ENCODE data around the gene TUBG1.
"Not testable (repeated sequence)": the region's sequence is repeated elsewhere in the genome, so short reads cannot be mapped to it uniquely, and the experiment has no call there.

The TUBG1 gene

DNA sequence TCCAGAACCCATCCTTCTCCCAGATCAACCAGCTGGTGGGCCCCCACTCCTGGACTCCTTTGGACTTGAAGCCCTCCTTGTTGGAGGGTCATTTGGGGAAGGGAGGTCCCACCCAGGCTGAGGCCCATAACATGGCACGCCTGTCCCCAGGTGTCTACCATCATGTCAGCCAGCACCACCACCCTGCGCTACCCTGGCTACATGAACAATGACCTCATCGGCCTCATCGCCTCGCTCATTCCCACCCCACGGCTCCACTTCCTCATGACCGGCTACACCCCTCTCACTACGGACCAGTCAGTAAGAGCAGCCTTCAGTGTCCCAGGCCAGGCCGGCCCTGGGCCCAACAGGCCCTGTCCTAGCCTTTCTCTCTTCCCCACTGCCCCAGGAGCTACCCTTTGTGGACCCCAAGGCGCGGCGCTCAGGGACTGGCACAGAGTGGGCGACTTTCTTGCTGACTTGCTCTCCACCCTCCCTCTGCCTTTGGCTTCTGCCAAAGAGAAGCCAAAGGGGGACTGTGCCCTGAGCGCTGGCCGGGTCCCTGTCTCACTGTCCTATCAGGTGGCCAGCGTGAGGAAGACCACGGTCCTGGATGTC is 4.3 kb downstream of the TUBG1 start:
- no peak overlapping the region for H2BK12ac ChIP-seq (ENCODE audit: low read length)

DNA sequence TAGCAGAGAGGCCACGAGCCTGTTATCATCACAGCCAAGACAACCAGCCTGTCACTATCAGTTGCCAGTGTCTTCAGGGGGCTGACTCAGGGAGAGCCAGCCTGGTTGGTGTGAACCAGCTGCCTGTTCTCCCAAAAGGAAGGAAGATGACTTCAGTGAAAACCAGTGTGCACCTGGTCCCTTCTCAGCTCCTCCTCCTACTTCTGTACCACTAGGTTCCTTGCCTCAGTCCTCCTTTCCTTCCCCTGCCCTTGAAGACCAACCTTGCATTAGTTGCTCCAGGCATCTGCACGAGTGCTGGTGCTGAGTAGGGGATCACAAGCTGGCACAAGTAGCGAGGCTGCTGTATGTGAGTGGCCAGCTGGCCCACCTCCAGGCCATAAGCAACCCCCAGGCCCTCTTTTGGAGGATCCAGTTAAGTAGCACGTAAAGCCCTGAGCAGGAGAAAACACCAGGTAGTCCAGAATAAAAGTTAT is 8.5 kb downstream of the TUBG1 start:
- peaks cover 22 to 31% of the 10 kb centered on the region in 2 donors for H3K36me3 ChIP-seq (replicated peaks in 1 of 2; ENCODE audit: control insufficient read depth in 2 of 2, insufficient read depth in 2 of 2, low read length in 2 of 2)
- H3K4me1 ChIP-seq (ENCODE audit: control insufficient read depth in 2 of 2, insufficient read depth in 1 of 2, low read depth in 1 of 2, low read length in 2 of 2) = peaks cover 0 to 4% of the 10 kb centered on the region in 2 donors
- H2BK15ac ChIP-seq (ENCODE audit: low read length) = no peak overlapping the region
- H2AFZ ChIP-seq (ENCODE audit: low read length) = no peak overlapping the region
- H2BK120ac ChIP-seq (ENCODE audit: low read depth, low read length) = no peak overlapping the region
- no peak for DNase-seq (ENCODE audit: low spot score)
- H2BK12ac ChIP-seq (ENCODE audit: low read length) = no peak overlapping the region
- H3K4ac ChIP-seq (ENCODE audit: low read length) = no peak overlapping the region
- H3K4me3 ChIP-seq (ENCODE audit: low read length in 2 of 2) = no peak overlapping the region
- H3K27ac ChIP-seq (replicated peaks; ENCODE audit: low read length) = peak overlapping the region; percentile 20
- no peak overlapping the region for H4K91ac ChIP-seq (ENCODE audit: low read depth, low read length, poor library complexity)
- whole genome bisulfite sequencing, 2 donors (ENCODE audit: extremely low coverage in 2 of 2, insufficient read length in 2 of 2, insufficient replicate concordance in 1 of 2) = no CpG with 5 or more reads among the region's 4 CpGs
- H3K27me3 ChIP-seq (ENCODE audit: control insufficient read depth in 3 of 3, insufficient read depth in 3 of 3, low read depth in 1 of 3, low read length in 3 of 3) = no peaks in the 10 kb centered on the region
- H3K18ac ChIP-seq (ENCODE audit: low read length) = no peak overlapping the region
- H3K9me3 ChIP-seq (replicated peaks in 1 of 2; ENCODE audit: control insufficient read depth in 2 of 2, insufficient read depth in 1 of 2, low read depth in 1 of 2, low read length in 2 of 2) = no peaks in the 10 kb centered on the region
- H3K79me1 ChIP-seq (ENCODE audit: low read depth, low read length) = no peaks in the 10 kb centered on the region
- no peak overlapping the region for H3K9ac ChIP-seq (ENCODE audit: low read depth, low read length, poor library complexity)
- H2BK5ac ChIP-seq (ENCODE audit: low read length) = no peak overlapping the region
- no peak overlapping the region for H3K14ac ChIP-seq (ENCODE audit: low read length)
- H4K8ac ChIP-seq (ENCODE audit: low read depth, low read length) = no peak overlapping the region
- no peak overlapping the region for H3K23ac ChIP-seq (ENCODE audit: low read depth, low read length, poor library complexity)
- no peak overlapping the region for H3K4me2 ChIP-seq (ENCODE audit: insufficient read depth, low read length, poor library complexity, severe bottlenecking)
- H2AK5ac ChIP-seq (ENCODE audit: low read depth, low read length) = no peak overlapping the region

More for the DNA sequence above, 4.3 kb downstream of the TUBG1 start:
- peaks cover 34 to 54% of the 10 kb centered on the region in 2 donors for H3K36me3 ChIP-seq (replicated peaks in 1 of 2; ENCODE audit: control insufficient read depth in 2 of 2, insufficient read depth in 2 of 2, low read length in 2 of 2)
- peaks cover 3 to 4% of the 10 kb centered on the region in 2 donors for H3K4me1 ChIP-seq (ENCODE audit: control insufficient read depth in 2 of 2, insufficient read depth in 1 of 2, low read depth in 1 of 2, low read length in 2 of 2)
- no peak overlapping the region for H2BK120ac ChIP-seq (ENCODE audit: low read depth, low read length)
- H3K27ac ChIP-seq (replicated peaks; ENCODE audit: low read length) = no peak overlapping the region
- no peak overlapping the region for H3K14ac ChIP-seq (ENCODE audit: low read length)
- no peak overlapping the region for H2AK5ac ChIP-seq (ENCODE audit: low read depth, low read length)
- no peak overlapping the region for H3K18ac ChIP-seq (ENCODE audit: low read length)
- H2BK5ac ChIP-seq (ENCODE audit: low read length) = no peak overlapping the region
- no peaks in the 10 kb centered on the region for H3K27me3 ChIP-seq (ENCODE audit: control insufficient read depth in 3 of 3, insufficient read depth in 3 of 3, low read depth in 1 of 3, low read length in 3 of 3)
- H3K4me3 ChIP-seq (ENCODE audit: low read length in 2 of 2) = no peak overlapping the region
- H3K9me3 ChIP-seq (replicated peaks in 1 of 2; ENCODE audit: control insufficient read depth in 2 of 2, insufficient read depth in 1 of 2, low read depth in 1 of 2, low read length in 2 of 2) = no peaks in the 10 kb centered on the region
- no peak overlapping the region for H4K91ac ChIP-seq (ENCODE audit: low read depth, low read length, poor library complexity)
- H3K9ac ChIP-seq (ENCODE audit: low read depth, low read length, poor library complexity) = no peak overlapping the region
- no peak overlapping the region for H4K8ac ChIP-seq (ENCODE audit: low read depth, low read length)
- WGBS, 2 donors (ENCODE audit: extremely low coverage in 2 of 2, insufficient read length in 2 of 2, insufficient replicate concordance in 1 of 2) = no CpG with 5 or more reads among the region's 17 CpGs
- H2BK15ac ChIP-seq (ENCODE audit: low read length) = no peak overlapping the region
- peaks cover 5% of the 10 kb centered on the region for H3K79me1 ChIP-seq (ENCODE audit: low read depth, low read length)
- H3K23ac ChIP-seq (ENCODE audit: low read depth, low read length, poor library complexity) = peak overlapping the region; percentile 80
- H3K4me2 ChIP-seq (ENCODE audit: insufficient read depth, low read length, poor library complexity, severe bottlenecking) = no peak overlapping the region
- no peak overlapping the region for H3K4ac ChIP-seq (ENCODE audit: low read length)
- no peak overlapping the region for H2AFZ ChIP-seq (ENCODE audit: low read length)
- no peak for DNase-seq (ENCODE audit: low spot score)

DNA sequence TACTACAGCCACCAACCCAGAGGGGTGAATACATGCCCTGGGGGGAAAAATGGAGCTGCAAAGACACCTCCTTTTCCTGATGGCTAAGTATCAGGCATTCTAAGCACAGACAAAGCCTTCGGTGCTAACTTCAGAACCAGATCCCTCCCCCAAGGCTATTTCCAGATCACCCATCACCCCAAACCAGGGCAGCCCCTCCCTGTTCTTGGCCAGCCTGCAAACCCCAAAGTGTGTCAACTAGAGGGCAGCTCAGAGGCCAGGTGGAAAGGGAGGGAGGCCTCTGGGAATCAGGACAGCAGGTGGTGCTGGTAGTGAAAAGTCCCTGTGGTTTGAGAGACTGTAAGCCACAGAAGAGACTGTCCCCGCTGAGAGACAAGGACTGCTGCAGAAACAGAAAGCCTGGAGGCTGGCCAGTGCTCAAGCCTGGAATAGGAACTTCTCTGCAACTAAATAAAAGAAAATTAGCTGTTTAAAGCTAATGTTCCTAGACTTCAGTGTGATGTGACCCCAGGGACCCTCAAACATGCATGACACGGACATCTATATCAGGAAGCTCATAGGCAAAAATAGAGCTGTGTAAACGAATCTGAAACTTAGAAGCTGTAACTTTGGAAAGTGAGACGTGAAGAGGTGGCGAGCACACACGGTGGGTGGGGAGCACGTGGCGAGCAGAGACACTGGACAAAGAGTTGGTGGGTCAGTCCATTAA is 9.1 kb downstream of the TUBG1 start:
- Histone ChIP-seq H3K4ac (ENCODE audit: low read length) (no peak overlapping the region), H2BK12ac (ENCODE audit: low read length) (no peak overlapping the region), H3K36me3 (replicated peaks in 1 of 2; ENCODE audit: control insufficient read depth in 2 of 2, insufficient read depth in 2 of 2, low read length in 2 of 2) (peaks cover 19 to 25% of the 10 kb centered on the region in 2 donors), H2AK5ac (ENCODE audit: low read depth, low read length) (no peak overlapping the region), H3K27me3 (ENCODE audit: control insufficient read depth in 3 of 3, insufficient read depth in 3 of 3, low read depth in 1 of 3, low read length in 3 of 3) (no peaks in the 10 kb centered on the region), H4K8ac (ENCODE audit: low read depth, low read length) (no peak overlapping the region), H3K23ac (ENCODE audit: low read depth, low read length, poor library complexity) (no peak overlapping the region), H3K4me3 (ENCODE audit: low read length in 2 of 2) (no peak overlapping the region), H3K79me1 (ENCODE audit: low read depth, low read length) (no peaks in the 10 kb centered on the region), H2BK120ac (ENCODE audit: low read depth, low read length) (no peak overlapping the region), H3K14ac (ENCODE audit: low read length) (no peak overlapping the region), H2AFZ (ENCODE audit: low read length) (no peak overlapping the region), H3K4me1 (ENCODE audit: control insufficient read depth in 2 of 2, insufficient read depth in 1 of 2, low read depth in 1 of 2, low read length in 2 of 2) (peaks cover 0 to 4% of the 10 kb centered on the region in 2 donors), H3K18ac (ENCODE audit: low read length) (no peak overlapping the region), H3K9me3 (replicated peaks in 1 of 2; ENCODE audit: control insufficient read depth in 2 of 2, insufficient read depth in 1 of 2, low read depth in 1 of 2, low read length in 2 of 2) (no peaks in the 10 kb centered on the region), H2BK5ac (ENCODE audit: low read length) (no peak overlapping the region), H3K27ac (replicated peaks; ENCODE audit: low read length) (peak overlapping the region; percentile 17), H3K9ac (ENCODE audit: low read depth, low read length, poor library complexity) (no peak overlapping the region), H3K4me2 (ENCODE audit: insufficient read depth, low read length, poor library complexity, severe bottlenecking) (no peak overlapping the region), H2BK15ac (ENCODE audit: low read length) (no peak overlapping the region), H4K91ac (ENCODE audit: low read depth, low read length, poor library complexity) (no peak overlapping the region)
- WGBS, 2 donors (ENCODE audit: extremely low coverage in 2 of 2, insufficient read length in 2 of 2, insufficient replicate concordance in 1 of 2) = no CpG with 5 or more reads among the region's 9 CpGs
- no peak for DNase-seq (ENCODE audit: low spot score)

DNA sequence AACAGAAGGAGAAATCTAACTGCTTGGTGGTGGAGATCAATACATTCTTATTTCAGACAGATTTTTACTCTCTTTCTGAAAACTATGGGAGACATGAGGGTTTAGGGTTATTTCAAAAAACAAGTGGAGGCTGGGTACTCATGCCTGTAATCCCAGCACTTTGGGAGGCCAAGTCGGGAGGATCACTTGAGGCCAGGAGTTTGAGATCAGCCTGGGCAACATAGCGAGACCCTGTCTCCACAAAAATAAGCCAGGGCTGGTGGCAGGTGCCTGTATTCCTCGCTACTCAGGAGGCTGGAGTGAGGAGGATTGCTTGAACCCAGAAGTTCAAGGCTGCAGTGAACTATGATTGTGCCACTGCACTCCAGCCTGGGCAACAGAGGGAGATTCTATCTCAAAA is 12.5 kb downstream of the TUBG1 start:
- H3K14ac ChIP-seq (ENCODE audit: low read length); H2AFZ ChIP-seq (ENCODE audit: low read length); H3K27me3 ChIP-seq (ENCODE audit: control insufficient read depth in 3 of 3, insufficient read depth in 3 of 3, low read depth in 1 of 3, low read length in 3 of 3); H4K8ac ChIP-seq (ENCODE audit: low read depth, low read length); H2AK5ac ChIP-seq (ENCODE audit: low read depth, low read length); H3K9me3 ChIP-seq (replicated peaks in 1 of 2; ENCODE audit: control insufficient read depth in 2 of 2, insufficient read depth in 1 of 2, low read depth in 1 of 2, low read length in 2 of 2); H3K18ac ChIP-seq (ENCODE audit: low read length); H3K27ac ChIP-seq (replicated peaks; ENCODE audit: low read length); H2BK15ac ChIP-seq (ENCODE audit: low read length); H3K9ac ChIP-seq (ENCODE audit: low read depth, low read length, poor library complexity); H2BK12ac ChIP-seq (ENCODE audit: low read length); H3K23ac ChIP-seq (ENCODE audit: low read depth, low read length, poor library complexity); H3K36me3 ChIP-seq (replicated peaks in 1 of 2; ENCODE audit: control insufficient read depth in 2 of 2, insufficient read depth in 2 of 2, low read length in 2 of 2); DNase-seq (ENCODE audit: low spot score); H4K91ac ChIP-seq (ENCODE audit: low read depth, low read length, poor library complexity); H3K79me1 ChIP-seq (ENCODE audit: low read depth, low read length); H3K4ac ChIP-seq (ENCODE audit: low read length); H3K4me3 ChIP-seq (ENCODE audit: low read length in 2 of 2); H2BK120ac ChIP-seq (ENCODE audit: low read depth, low read length); H3K4me1 ChIP-seq (ENCODE audit: control insufficient read depth in 2 of 2, insufficient read depth in 1 of 2, low read depth in 1 of 2, low read length in 2 of 2); H2BK5ac ChIP-seq (ENCODE audit: low read length); H3K4me2 ChIP-seq (ENCODE audit: insufficient read depth, low read length, poor library complexity, severe bottlenecking): not testable (repeated sequence)
- no CpG with 5 or more reads among the region's 3 CpGs for WGBS, 2 donors (ENCODE audit: extremely low coverage in 2 of 2, insufficient read length in 2 of 2, insufficient replicate concordance in 1 of 2)

Measured in neuronal stem cell (in vitro differentiated cells).